CD4-positive, CD25-positive, alpha-beta regulatory T cell (primary cell): ENCODE data around the gene PYGB. TPM values are rescaled to one million over a fixed set of nuclear protein-coding genes. Genes with fewer than 3 reads are reported as not detected.
A peak's percentile ranks its signal among the peaks of the same experiment; 100 is the strongest.

Source experiments
- ATAC-seq, 2 donors: fragments of 150-1000 bp; cut with Tn5 transposase; one replicate each; pipeline ENCODE4 v1.10.0; 2021; ENCODE audit warnings: low read depth in 2 of 2, moderate number of reproducible peaks in 2 of 2, moderate library complexity in 1 of 2
- DNase-seq, 3 donors: peaks; one replicate each; pipeline versions ENCODE4 v3.0.0 to v3.0.0-alpha.2; 2012 to 2022; ENCODE audit warnings: mixed read lengths in 1 of 3
- H3K27ac ChIP-seq: one replicate; pipeline ENCODE4 v1.7.0; 2013; ENCODE audit warnings: mild to moderate bottlenecking, low read length; ENCODE audit not compliant: insufficient read depth, poor library complexity, severe bottlenecking
- H3K27me3 ChIP-seq: one replicate; pipeline ENCODE4 v1.7.0; 2013; ENCODE audit warnings: low read length; ENCODE audit not compliant: control insufficient read depth, insufficient read depth
- H3K36me3 ChIP-seq: one replicate; pipeline ENCODE4 v1.7.0; 2013; ENCODE audit warnings: mild to moderate bottlenecking, low read length, moderate library complexity; ENCODE audit not compliant: control insufficient read depth, insufficient read depth
- H3K4me1 ChIP-seq: 2 replicates; pipeline ENCODE4 v1.7.0; 2013; ENCODE audit warnings: mild to moderate bottlenecking, low read length; ENCODE audit not compliant: insufficient read depth, control insufficient read depth, poor library complexity, severe bottlenecking
- H3K4me3 ChIP-seq: one replicate; pipeline ENCODE4 v1.7.0; 2013; ENCODE audit warnings: low read depth, mild to moderate bottlenecking, low read length, moderate library complexity
- H3K9me3 ChIP-seq, 2 experiments: 1 replicate in 1 of 2; 2 replicates in 1 of 2; pipeline ENCODE4 v1.7.0; 2013; ENCODE audit warnings: low read length in 2 of 2, mild to moderate bottlenecking in 1 of 2, moderate library complexity in 1 of 2; ENCODE audit not compliant: control insufficient read depth in 2 of 2
- H3K27ac Mint-ChIP-seq, 3 donors: one replicate each; pipeline ENCODE4 v1.8.0; 2020 to 2022; ENCODE audit warnings: mild to moderate bottlenecking in 3 of 3, mixed read lengths in 3 of 3, moderate library complexity in 2 of 3
- H3K27me3 Mint-ChIP-seq: one replicate; pipeline ENCODE4 v1.8.0; 2022; ENCODE audit warnings: mild to moderate bottlenecking, mixed read lengths
- H3K36me3 Mint-ChIP-seq: one replicate; pipeline ENCODE4 v1.8.0; 2020; ENCODE audit warnings: mixed read lengths
- H3K4me1 Mint-ChIP-seq, 4 donors: one replicate each; pipeline ENCODE4 v1.8.0; 2020 to 2022; ENCODE audit warnings: mixed read lengths in 4 of 4, mild to moderate bottlenecking in 1 of 4
- H3K4me3 Mint-ChIP-seq, 4 donors: one replicate each; pipeline ENCODE4 v1.8.0; 2020 to 2022; ENCODE audit warnings: mild to moderate bottlenecking in 4 of 4, mixed read lengths in 4 of 4, moderate library complexity in 3 of 4
- H3K9me3 Mint-ChIP-seq, 7 donors: one replicate each; pipeline ENCODE4 v1.8.0; 2020 to 2022; ENCODE audit warnings: mixed read lengths in 7 of 7, mild to moderate bottlenecking in 3 of 7, moderate library complexity in 2 of 7
- polyA plus RNA-seq, 4 donors: library from polyadenylated mRNA; unstranded; fragments of 300-500 nt; fragmentation: Illumina TruSeq; gene quantifications; one replicate each; pipeline ENCODE4 v1.2.3, GENCODE V29; 2021
- total RNA-seq: library from RNA; stranded (reverse); gene quantifications from one replicate; pipeline ENCODE4 v1.2.3, GENCODE V29; 2022

PYGB gene
- total and polyA plus RNA-seq, 5 donors from 2014 or later: 37.2 to 64.6 (median 45.4) TPM

DNA sequence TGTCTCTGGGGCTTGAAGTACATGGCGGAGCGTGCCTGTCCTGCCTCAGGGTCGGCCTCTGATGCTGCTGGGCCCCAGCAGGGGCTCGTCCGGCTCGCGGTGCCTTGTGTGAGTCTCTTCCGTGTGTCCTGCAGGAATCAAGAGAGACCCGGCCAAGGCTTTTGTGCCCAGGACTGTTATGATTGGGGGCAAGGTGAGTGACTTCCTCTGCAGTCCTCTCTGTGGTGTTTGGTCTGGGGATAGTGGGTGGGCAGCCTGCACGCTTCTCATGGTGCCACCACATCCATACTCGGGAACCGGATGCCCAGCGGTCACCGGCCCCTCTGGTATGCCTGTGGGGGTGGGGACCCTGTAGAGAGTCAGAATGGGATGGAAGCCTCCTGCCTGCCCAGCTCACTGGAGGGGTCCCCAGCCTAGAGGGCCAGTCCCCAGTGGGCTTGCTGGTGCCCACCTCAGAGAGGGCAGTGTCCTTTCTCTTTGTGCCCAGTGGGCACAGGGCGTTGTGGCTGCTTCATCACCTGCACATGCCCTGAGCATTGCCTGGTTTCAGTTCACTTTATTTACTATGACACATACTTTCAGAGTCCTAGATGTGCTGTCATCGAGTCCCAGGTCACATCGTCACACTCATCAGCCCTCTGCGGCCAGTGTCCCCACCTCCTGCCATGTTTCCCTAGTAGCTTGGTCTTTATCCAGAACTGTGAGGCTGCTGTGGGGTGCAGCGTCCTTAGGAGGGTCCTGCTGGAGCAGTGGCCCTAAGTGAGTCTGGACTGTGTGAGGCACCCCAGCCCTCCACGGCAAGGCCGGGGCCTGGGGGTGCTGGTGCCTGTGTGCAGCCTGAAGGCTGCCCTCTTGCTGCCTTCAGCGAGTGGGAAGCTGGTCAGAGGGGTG, 40.7 kb downstream of the PYGB start:
- no peaks in the 10 kb centered on the region for H3K27me3 Mint-ChIP-seq
- no peaks in the 10 kb centered on the region for H3K9me3 Mint-ChIP-seq
- no peak overlapping the region for H3K4me3 Mint-ChIP-seq
- no peaks in the 10 kb centered on the region for H3K4me1 ChIP-seq
- peaks cover 33% of the 10 kb centered on the region for H3K36me3 Mint-ChIP-seq
- peaks cover 67% of the 10 kb centered on the region for H3K36me3 ChIP-seq
- no peaks in the 10 kb centered on the region for H3K27me3 ChIP-seq
- no peak for DNase-seq
- peaks cover 0 to 3% (median 0%) of the 10 kb centered on the region in 4 donors for H3K4me1 Mint-ChIP-seq
- ATAC-seq: peak in 1 of 2 donors; percentile 38
- peak overlapping the region in 1 of 3 donors; percentile 76 for H3K27ac Mint-ChIP-seq
- H3K4me3 ChIP-seq: no peak overlapping the region
- no peak overlapping the region for H3K27ac ChIP-seq
- H3K9me3 ChIP-seq: no peaks in the 10 kb centered on the region

DNA sequence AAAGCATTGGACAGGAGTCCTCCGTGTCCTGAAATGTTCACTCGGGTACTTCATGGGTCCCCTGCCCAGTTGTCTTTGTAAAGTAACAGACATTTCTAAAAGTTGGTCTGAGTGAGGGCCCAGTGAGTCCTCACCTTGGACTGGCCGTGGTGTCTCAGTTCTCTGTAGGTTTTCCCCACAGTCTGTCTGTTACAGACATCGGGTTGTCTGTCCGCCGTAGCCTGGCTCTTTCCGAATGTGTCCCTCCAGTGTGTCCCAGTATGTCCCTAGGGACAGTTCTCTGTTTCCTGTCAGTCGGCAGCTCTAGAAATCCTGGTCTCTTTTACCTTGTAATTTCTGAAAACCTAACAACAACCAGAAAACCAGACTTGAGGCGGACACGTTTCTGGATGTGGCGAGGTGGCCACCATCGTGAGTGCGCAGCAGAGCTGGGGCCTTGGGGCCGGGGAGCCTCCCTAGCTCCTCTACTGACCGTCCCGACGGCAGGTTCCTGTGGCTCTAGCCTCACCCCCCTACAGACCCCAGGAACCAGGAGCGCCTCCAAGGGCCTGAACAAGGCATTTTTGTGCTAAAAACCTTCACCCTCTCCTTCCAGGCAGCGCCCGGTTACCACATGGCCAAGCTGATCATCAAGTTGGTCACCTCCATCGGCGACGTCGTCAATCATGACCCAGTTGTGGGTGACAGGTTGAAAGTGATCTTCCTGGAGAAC, 42.2 kb downstream of the PYGB start:
- ATAC-seq (no peak), DNase-seq (no peak)
- H3K36me3 ChIP-seq: peaks cover 52% of the 10 kb centered on the region
- H3K27ac ChIP-seq: no peak overlapping the region
- no peaks in the 10 kb centered on the region for H3K9me3 Mint-ChIP-seq
- peaks cover 0 to 3% (median 0%) of the 10 kb centered on the region in 4 donors for H3K4me1 Mint-ChIP-seq
- no peak overlapping the region for H3K27ac Mint-ChIP-seq
- no peaks in the 10 kb centered on the region for H3K27me3 ChIP-seq
- H3K36me3 Mint-ChIP-seq: peaks cover 33% of the 10 kb centered on the region
- H3K4me1 ChIP-seq: no peaks in the 10 kb centered on the region
- H3K4me3 Mint-ChIP-seq: no peak overlapping the region
- no peak overlapping the region for H3K4me3 ChIP-seq
- H3K27me3 Mint-ChIP-seq: no peaks in the 10 kb centered on the region
- no peaks in the 10 kb centered on the region for H3K9me3 ChIP-seq

DNA sequence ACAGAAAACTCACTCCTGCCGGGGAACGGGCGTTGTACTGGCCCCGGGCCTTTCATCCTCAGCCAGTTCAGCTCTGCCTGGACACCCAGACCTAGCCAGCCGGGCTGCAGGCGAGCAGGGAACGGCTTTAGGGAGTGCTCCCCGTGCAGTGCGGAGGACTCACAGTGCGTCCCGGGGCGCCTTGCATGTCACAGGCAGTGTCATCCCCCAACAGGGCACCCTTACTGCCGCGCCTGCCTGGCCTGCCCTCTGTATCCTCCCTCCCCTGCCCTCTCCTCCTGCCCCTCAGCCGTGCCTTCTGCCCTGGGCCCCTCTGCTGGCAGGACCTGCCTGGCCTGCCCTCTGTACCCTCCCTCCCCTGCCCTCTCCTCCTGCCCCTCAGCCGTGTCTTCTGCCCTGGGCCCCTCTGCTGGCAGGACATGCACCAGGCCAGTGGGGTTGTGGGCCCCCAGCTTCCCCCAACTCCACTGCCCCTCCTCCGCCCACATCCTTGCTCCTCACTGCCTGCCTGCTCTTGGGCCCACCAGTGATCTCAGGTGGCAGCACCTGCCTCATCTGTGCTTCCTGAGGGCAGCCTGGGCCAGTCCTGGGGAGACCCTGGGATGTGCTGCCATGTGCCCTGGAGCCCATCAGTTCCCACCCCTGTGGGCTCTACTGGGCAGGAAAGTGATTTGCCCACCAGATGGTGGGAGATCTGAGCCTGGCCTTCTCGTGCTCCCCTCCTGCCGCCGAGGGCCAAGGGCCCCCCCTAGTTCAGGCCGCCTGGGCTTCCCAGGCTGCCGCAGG, 43.0 kb downstream of the PYGB start:
- Histone ChIP-seq H3K27ac (no peak overlapping the region), H3K4me1 (no peaks in the 10 kb centered on the region), H3K4me3 (no peak overlapping the region), H3K9me3 (no peaks in the 10 kb centered on the region), H3K27me3 (no peaks in the 10 kb centered on the region), H3K36me3 (peaks cover 44% of the 10 kb centered on the region)
- ATAC-seq: no peak
- Mint-ChIP-seq H3K27ac (no peak overlapping the region), H3K4me1 (no peaks in the 10 kb centered on the region), H3K36me3 (peaks cover 27% of the 10 kb centered on the region), H3K4me3 (no peak overlapping the region), H3K27me3 (no peaks in the 10 kb centered on the region), H3K9me3 (no peaks in the 10 kb centered on the region)
- DNase-seq: no peak

DNA sequence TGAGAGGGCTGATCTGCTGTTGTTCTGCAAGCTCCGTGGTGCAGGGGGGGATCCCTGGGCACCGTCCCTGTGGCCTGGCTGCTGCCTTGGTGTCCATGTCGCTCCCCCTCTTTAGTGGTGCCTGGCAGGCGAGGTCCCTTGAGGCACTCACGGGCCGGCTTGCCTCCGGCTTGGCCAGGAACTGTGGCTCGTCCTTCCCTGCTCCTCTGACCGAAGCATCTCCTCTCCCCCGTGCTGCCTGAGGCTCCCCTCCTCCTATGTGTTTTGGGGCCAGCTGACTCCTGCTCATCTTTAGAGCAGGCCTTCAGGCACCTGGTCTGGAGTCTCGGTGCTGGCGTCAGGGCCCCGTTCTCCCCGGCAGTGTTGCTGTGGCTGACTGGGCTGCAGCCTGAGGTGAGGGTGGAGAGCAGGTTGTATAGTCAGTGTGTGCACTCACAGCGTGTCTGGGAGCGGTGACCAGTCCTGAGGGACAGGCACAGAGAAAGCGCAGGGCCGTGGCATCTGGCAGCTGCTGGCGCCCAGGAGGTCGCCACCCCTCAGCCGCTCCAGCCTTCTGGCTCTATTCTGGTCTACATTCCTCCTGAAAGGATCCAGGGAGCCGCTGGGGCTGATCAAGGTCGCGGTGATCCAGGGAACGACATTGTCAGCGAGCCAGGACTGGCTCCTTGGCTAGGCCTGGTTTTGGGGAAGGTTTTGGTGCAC, 43.7 kb downstream of the PYGB start:
- no peaks in the 10 kb centered on the region for H3K9me3 ChIP-seq
- no peaks in the 10 kb centered on the region for H3K9me3 Mint-ChIP-seq
- peaks cover 0 to 3% (median 0%) of the 10 kb centered on the region in 4 donors for H3K4me1 Mint-ChIP-seq
- DNase-seq (no peak), ATAC-seq (no peak)
- H3K36me3 ChIP-seq: peaks cover 37% of the 10 kb centered on the region
- H3K36me3 Mint-ChIP-seq: peaks cover 21% of the 10 kb centered on the region
- no peaks in the 10 kb centered on the region for H3K27me3 ChIP-seq
- no peak overlapping the region for H3K27ac Mint-ChIP-seq
- no peaks in the 10 kb centered on the region for H3K4me1 ChIP-seq
- H3K4me3 Mint-ChIP-seq: no peak overlapping the region
- H3K4me3 ChIP-seq: no peak overlapping the region
- H3K27me3 Mint-ChIP-seq: no peaks in the 10 kb centered on the region
- no peak overlapping the region for H3K27ac ChIP-seq

DNA sequence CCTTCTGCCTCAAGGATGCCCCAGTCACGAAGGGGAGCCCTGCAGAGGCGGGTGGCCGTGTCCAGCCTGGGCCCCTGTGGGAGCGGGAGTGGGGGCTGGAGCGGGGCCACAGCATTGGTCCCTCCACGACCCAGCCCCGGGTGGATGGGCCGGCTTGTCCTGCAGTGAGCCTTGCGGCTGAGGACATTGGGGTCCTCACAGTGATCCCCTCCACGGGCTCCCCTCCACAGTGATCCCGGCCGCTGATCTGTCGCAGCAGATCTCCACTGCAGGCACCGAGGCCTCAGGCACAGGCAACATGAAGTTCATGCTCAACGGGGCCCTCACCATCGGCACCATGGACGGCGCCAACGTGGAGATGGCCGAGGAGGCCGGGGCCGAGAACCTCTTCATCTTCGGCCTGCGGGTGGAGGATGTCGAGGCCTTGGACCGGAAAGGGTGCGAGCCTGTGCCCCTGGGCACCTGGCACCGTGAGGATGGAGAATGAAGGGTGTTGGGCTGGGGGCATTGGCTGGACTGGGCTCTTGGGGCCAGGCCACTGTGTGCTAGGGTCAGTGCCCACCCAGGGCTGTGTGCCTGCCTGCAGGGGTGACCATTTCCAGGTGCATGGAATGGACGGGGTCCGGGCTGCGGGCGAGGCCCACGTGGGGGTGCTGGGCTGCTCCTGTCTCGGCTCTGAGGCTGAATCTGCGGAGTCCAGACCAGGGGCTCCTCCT, 44.4 kb downstream of the PYGB start:
- Mint-ChIP-seq H3K27ac (no peak overlapping the region), H3K9me3 (no peaks in the 10 kb centered on the region), H3K4me3 (no peak overlapping the region), H3K27me3 (no peaks in the 10 kb centered on the region), H3K4me1 (peaks cover 0 to 3% (median 0%) of the 10 kb centered on the region in 4 donors), H3K36me3 (peaks cover 14% of the 10 kb centered on the region)
- no peaks in the 10 kb centered on the region for H3K4me1 ChIP-seq
- H3K4me3 ChIP-seq: no peak overlapping the region
- no peak for ATAC-seq
- no peaks in the 10 kb centered on the region for H3K9me3 ChIP-seq
- no peak overlapping the region for H3K27ac ChIP-seq
- H3K36me3 ChIP-seq: peaks cover 34% of the 10 kb centered on the region
- DNase-seq: no peak
- H3K27me3 ChIP-seq: no peaks in the 10 kb centered on the region

DNA sequence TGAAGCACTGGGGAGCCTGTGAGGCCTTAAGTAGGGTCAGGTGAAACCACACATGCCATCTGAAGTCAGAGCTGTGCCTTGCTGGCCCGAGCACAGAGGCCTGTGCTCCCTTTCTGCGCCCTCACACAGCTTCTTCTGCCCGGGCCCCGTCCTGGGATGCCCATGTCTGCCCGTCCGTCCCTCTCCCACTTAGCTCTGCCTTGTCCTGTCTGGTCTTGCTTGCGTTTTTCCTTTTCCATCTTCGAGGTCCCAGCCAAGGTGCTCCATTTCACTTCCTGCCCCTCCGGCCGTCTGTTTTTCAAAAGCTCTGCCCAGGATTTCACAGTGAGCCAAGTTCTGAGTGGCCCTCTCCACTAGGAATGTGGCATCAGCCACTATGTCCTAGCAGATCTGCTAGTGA, 45.6 kb downstream of the PYGB start:
- Histone ChIP-seq H3K36me3 (peaks cover 23% of the 10 kb centered on the region), H3K27ac (no peak overlapping the region), H3K27me3 (no peaks in the 10 kb centered on the region), H3K9me3 (no peaks in the 10 kb centered on the region), H3K4me3 (no peak overlapping the region), H3K4me1 (no peaks in the 10 kb centered on the region)
- H3K9me3 Mint-ChIP-seq: no peaks in the 10 kb centered on the region
- DNase-seq: no peak
- H3K27ac Mint-ChIP-seq: peak overlapping the region in 1 of 3 donors; percentile 47
- H3K4me3 Mint-ChIP-seq: no peak overlapping the region
- H3K36me3 Mint-ChIP-seq: peaks cover 12% of the 10 kb centered on the region
- ATAC-seq: no peak
- peaks cover 0 to 3% (median 0%) of the 10 kb centered on the region in 4 donors for H3K4me1 Mint-ChIP-seq
- no peaks in the 10 kb centered on the region for H3K27me3 Mint-ChIP-seq
